Ovary (tissue), 9 donors: Measurements from ENCODE around the gene OR7G2. TPM values are rescaled to one million over a fixed set of nuclear protein-coding genes. Genes with fewer than 3 reads are reported as not detected.

Source experiments
- DNase-seq, 5 donors: peaks; one replicate each; pipeline ENCODE4 v3.0.0-alpha.2; 2019 to 2020
- H3K27ac ChIP-seq, 2 donors: fragments of 200-600 bp; one replicate each; pipeline versions ENCODE4 v1.5.1 to v1.8.0; 2019 to 2022
- H3K27me3 ChIP-seq: fragments of 200-600 bp; one replicate; pipeline ENCODE4 v1.8.0; 2022
- H3K36me3 ChIP-seq: fragments of 200-600 bp; sonication (generic); one replicate; pipeline ENCODE4 v1.5.1; 2019
- H3K4me1 ChIP-seq: one replicate; pipeline ENCODE4 v1.8.1; 2013; ENCODE audit warnings: mild to moderate bottlenecking, moderate library complexity; ENCODE audit not compliant: insufficient read depth
- H3K4me3 ChIP-seq: fragments of 200-600 bp; sonication (generic); one replicate; pipeline ENCODE4 v1.5.1; 2017
- H3K9me3 ChIP-seq, 2 donors: fragments of 200-600 bp in 1 of 2; sonication (generic) in 1 of 2; one replicate each; pipeline versions ENCODE4 v1.5.1 to v1.8.1; 2013 to 2019; ENCODE audit warnings: mild to moderate bottlenecking in 1 of 2, moderate library complexity in 1 of 2
- CTCF ChIP-seq, 3 donors: fragments of 450-650 bp in 2 of 3; fragments of 200-600 bp in 1 of 3; IDR thresholded peaks; one replicate each; pipeline versions ENCODE4 v1.5.1 to v1.8.0; 2016 to 2022; ENCODE audit warnings: antibody characterized with exemption in 3 of 3, mild to moderate bottlenecking in 1 of 3
- EP300 ChIP-seq: sonication (generic); formaldehyde crosslinking; IDR thresholded peaks from one replicate; pipeline ENCODE4 v1.6.1; 2017; ENCODE audit warnings: antibody characterized with exemption
- POLR2A ChIP-seq: fragments of 450-650 bp; IDR thresholded peaks from one replicate; pipeline ENCODE4 v1.6.1; 2017; ENCODE audit warnings: antibody characterized with exemption, mild to moderate bottlenecking, moderate library complexity
- WGBS, 3 donors: extraction: QIAGEN DNeasy Blood & Tissue Kit in 1 of 3; methylation state at CpG; one replicate each; pipeline versions ENCODE4 v1.1.5 to v1.1.7; 2013 to 2017; 5-methylcytosine and 5-hydroxymethylcytosine counted together
- intact Hi-C, 4 donors: fragments of 100-400 bp; cut with DNase I; formaldehyde crosslinking; loops; one replicate each; pipeline versions ENCODE4 v1.11.0 to v1.15.1; 2022 to 2023
- polyA plus RNA-seq, 2 donors: library from polyadenylated mRNA; stranded (reverse); fragments of 200-250 nt in 1 of 2; fragments of 350-450 nt in 1 of 2; fragmentation: Illumina TruSeq in 1 of 2; extraction: RNeasy Lipid Tissue Mini Kit (QIAGEN cat#74804) in 1 of 2; gene quantifications; one replicate each; pipeline ENCODE4 v1.2.3, GENCODE V29; 2013 to 2014
- total RNA-seq, 7 donors: library from RNA; depleted of rRNA in 2 of 7; stranded (reverse); fragments of >200 nt in 2 of 7; fragmentation: NEBNext Ultra II Directional in 3 of 7; extraction: Animal tissue kit (Norgen Biotek cat#: 25700) in 3 of 7; gene quantifications; one replicate each; pipeline versions ENCODE4 v1.1.0 to v1.2.4, GENCODE V29; 2016 to 2023
- donor health status: DM: no; HTN: no; CAD: no; lungs with moderate emphysema.
- donor health status: DM: no; HTN: no; CAD: no.
- donor health status: Bipolar disorder and iron deficiency.
- donor health status: DM: yes; HTN: yes; CAD: no.
- donor health status: DM: no; HTN: no; CAD: no.
- donor health status: DM: yes; HTN: yes; CAD: no.

Gene OR7G2
- total and polyA plus RNA-seq, 9 donors, result not detected

DNA sequence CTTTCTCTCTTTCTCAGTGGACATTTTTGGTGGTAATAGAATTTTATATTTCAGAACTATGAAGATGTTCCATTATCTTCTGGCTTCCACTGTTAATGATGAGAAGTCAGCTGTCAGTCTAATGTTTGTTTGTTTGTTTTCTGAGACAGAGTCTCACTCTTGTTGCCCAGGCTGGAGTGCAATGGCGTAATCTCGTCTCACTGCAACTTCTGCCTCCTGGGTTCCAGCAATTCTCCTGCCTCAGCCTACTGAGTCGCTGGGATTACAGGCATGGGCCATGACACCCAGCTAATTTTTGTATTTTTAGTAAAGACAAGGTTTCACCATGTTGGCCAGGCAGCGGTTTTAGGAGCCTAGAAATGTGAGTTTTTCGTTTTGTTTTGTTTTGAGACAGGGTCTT is 37.6 kb upstream of the OR7G2 start:
- intact Hi-C loops, result loop anchor here in 1 of 4 donors (10.0 kb wide), 1 partner anchor 650 kb away; no protein-coding TSS in a partner anchor

GRCh38 chr19:9140159-9140874 is 33.0 kb upstream of the OR7G2 start, which contains the start of gene ZNF317:
Gene ZNF317, plus strand, starts transcription at chr19:9140397. Its CDS starts 15,620 bp downstream, at chr19:9156017.
- no peaks in the 10 kb centered on the region for H3K27me3 ChIP-seq
- peaks cover 0 to 4% of the 10 kb centered on the region in 2 donors for H3K9me3 ChIP-seq
- TF ChIP-seq POLR2A (peak; percentile 54), EP300 (no peak)
- peak; percentile 90 to 94 (median 91) for DNase-seq
- H3K4me1 ChIP-seq, result peaks cover 4% of the 10 kb centered on the region
- intact Hi-C loops, result loop anchor here in 1 of 4 donors (10.0 kb wide), 1 partner anchor 654 kb away; no protein-coding TSS in a partner anchor
- 0 to 1% (median 1%) methylated on average over 43 of the region's 43 CpGs for whole genome bisulfite sequencing, 3 donors
- H3K36me3 ChIP-seq, result no peaks in the 10 kb centered on the region
- H3K27ac ChIP-seq, result peak within 1 kb of the TSS in 1 of 2 donors; percentile 64
- H3K4me3 ChIP-seq, result peak within 1 kb of the TSS; percentile 93

More for the DNA sequence above, 37.6 kb upstream of the OR7G2 start:
- WGBS, 3 donors, result 95 to 98% (median 98%) methylated on average over 5 of the region's 5 CpGs
- Histone ChIP-seq H3K27ac (no peak overlapping the region), H3K4me1 (peaks cover 4% of the 10 kb centered on the region), H3K27me3 (no peaks in the 10 kb centered on the region), H3K9me3 (peaks cover 0 to 4% of the 10 kb centered on the region in 2 donors), H3K4me3 (no peak overlapping the region), H3K36me3 (no peaks in the 10 kb centered on the region)
- TF ChIP-seq EP300 (no peak), CTCF (IDR thresholded peaks at IDR 0.05) (no peak), POLR2A (no peak)
- no peak for DNase-seq

DNA sequence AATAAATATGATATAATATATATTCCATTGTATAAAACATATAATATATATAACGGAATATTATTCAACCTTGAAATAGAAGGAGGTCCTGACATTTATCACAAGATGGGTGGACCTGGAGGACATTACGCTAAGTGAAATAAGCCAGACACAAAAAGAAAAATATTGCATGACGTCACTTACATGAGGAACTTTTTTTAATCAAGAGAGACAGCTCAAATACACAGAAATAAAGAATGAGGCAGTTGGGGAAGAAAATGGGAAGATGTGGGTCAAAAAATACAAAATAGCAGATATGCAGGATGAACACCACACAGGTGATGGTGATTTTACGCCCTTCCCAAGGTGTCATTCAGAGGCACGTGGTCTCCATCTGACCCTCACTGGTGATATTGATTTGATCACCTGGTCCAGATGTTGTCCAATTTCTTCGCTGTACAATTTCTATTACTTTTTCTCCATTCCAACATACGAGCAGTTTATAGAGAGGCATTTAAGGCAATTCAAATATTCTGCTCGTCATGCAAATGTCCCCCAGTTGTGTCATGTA is 32.4 kb upstream of the OR7G2 start:
- Histone ChIP-seq H3K9me3 (no peaks in the 10 kb centered on the region), H3K27me3 (no peaks in the 10 kb centered on the region), H3K4me3 (peak overlapping the region; percentile 93), H3K4me1 (peaks cover 4% of the 10 kb centered on the region), H3K36me3 (no peaks in the 10 kb centered on the region), H3K27ac (no peak overlapping the region)
- DNase-seq, result no peak
- TF ChIP-seq CTCF (IDR thresholded peaks at IDR 0.05) (no peak), POLR2A (no peak), EP300 (no peak)
- intact Hi-C loops, result loop anchor here in 1 of 4 donors (10.0 kb wide), 1 partner anchor 655 kb away; no protein-coding TSS in a partner anchor
- 23 to 30% (median 25%) methylated on average over 8 of the region's 8 CpGs for WGBS, 3 donors

DNA sequence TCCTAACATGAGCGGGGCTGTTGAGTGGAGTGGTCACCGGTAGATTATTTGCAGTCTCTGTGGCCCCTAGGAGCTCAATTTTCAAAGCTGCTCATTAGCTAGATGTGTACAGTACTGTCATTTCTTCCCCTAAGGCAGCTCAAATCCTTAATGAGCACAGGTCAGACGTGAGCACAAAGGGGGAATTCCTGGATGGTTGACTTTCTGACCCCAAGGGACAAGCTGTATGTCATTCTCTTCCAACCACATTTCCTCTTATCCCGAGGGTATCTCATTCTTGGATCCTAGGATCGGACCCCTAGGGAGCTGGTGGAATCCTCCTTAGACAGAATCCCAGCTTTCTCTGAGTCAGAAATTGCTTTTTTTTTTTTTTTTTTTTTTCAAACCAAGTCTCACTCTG is 25.1 kb upstream of the OR7G2 start:
- no peaks in the 10 kb centered on the region for H3K4me1 ChIP-seq
- TF ChIP-seq CTCF (IDR thresholded peaks at IDR 0.05), result no peak
- no peak for TF ChIP-seq EP300
- no peak for TF ChIP-seq POLR2A
- intact Hi-C loops, result no loop called here
- no peak for DNase-seq
- no peaks in the 10 kb centered on the region for H3K9me3 ChIP-seq
- no peaks in the 10 kb centered on the region for H3K27me3 ChIP-seq
- no peak overlapping the region for H3K4me3 ChIP-seq
- H3K36me3 ChIP-seq, result no peaks in the 10 kb centered on the region
- WGBS, 3 donors, result 57 to 62% (median 59%) methylated on average over 5 of the region's 5 CpGs
- H3K27ac ChIP-seq, result no peak overlapping the region

DNA sequence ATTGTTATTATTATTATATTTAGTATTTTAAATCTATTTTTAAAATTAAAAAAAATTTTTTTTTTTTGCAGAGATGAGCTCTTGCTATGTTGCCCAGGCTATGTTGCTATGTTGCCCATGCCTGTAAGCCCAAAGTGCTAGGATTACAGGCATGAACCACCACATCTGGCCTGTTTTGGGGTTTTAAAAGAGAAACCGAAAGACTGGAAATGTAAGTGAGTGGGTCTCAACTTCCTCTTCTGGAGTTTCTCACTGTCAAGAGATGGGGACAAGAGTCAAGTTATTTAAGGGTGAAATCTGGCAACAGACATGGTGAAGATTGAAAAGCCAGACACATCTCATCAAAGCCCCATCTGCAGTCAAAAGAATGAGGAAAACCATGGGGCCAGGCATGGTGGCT is 23.7 kb upstream of the OR7G2 start:
- 61 to 86% (median 64%) methylated on average over 1 of the region's 1 CpG for WGBS, 3 donors
- TF ChIP-seq POLR2A (no peak), EP300 (no peak), CTCF (IDR thresholded peaks at IDR 0.05) (no peak)
- Histone ChIP-seq H3K4me3 (no peak overlapping the region), H3K4me1 (no peaks in the 10 kb centered on the region), H3K36me3 (no peaks in the 10 kb centered on the region), H3K27ac (no peak overlapping the region), H3K27me3 (no peaks in the 10 kb centered on the region), H3K9me3 (no peaks in the 10 kb centered on the region)
- DNase-seq, result no peak
- intact Hi-C loops, result no loop called here
